GM12878 (cell line): ENCODE measurements around the gene AFF1. TPM values are rescaled to one million over a fixed set of nuclear protein-coding genes. Genes with fewer than 3 reads are reported as not detected.

ENCODE experiments used
- ATAC-seq: fragments of 200-7000 bp; cut with Tn5 transposase; 3 replicates; pipeline ENCODE4 v1.9.1; 2020; ENCODE audit warnings: mild to moderate bottlenecking, moderate library complexity
- BruUV-seq: library from RNA; stranded (reverse); fragments of 400-500 nt; replicated peaks from 2 replicates; lab custom pipeline; 2021; lab: Mats Ljungman, UMichigan
- CTCF ChIA-PET: fragments of 300-600 bp; sonication (Branson Sonifier 250); formaldehyde crosslinking; extraction: SDS; loops from one replicate; lab custom pipeline; 2021; ENCODE audit warnings: inconsistent platforms; lab: Yijun Ruan, JAX
- POLR2A ChIA-PET: fragments of 350-600 bp; formaldehyde crosslinking; extraction: SDS; loops from one replicate; lab custom pipeline; 2021; ENCODE audit warnings: inconsistent platforms; lab: Charles Lee
- RAD21 ChIA-PET: fragments of 300-600 bp; sonication (Branson Sonifier 250); formaldehyde crosslinking; loops from one replicate; lab custom pipeline; 2023; ENCODE audit warnings: antibody characterized with exemption; ENCODE audit not compliant: unreplicated experiment; lab: Charles Lee
- SMC1A ChIA-PET: fragments of 300-600 bp; sonication (Branson Sonifier 250); formaldehyde crosslinking; loops from one replicate; lab custom pipeline; 2023; ENCODE audit not compliant: unreplicated experiment, uncharacterized antibody; lab: Charles Lee
- DNase-seq: peaks from one replicate; pipeline ENCODE4 v3.0.0-alpha.2; 2011; ENCODE audit warnings: low read depth, low spot score
- FAIRE-seq: peaks from 3 replicates; lab custom pipeline; 2011; peaks lifted over from hg19 to GRCh38; lab: Jason Lieb, UNC
- H2AFZ ChIP-seq: 2 replicates; pipeline ENCODE4 v1.6.0; 2011; ENCODE audit warnings: low read depth, low read length, control low read depth; ENCODE audit not compliant: control insufficient read depth
- H3K27ac ChIP-seq: 2 replicates; pipeline ENCODE4 v1.5.1; 2011; ENCODE audit warnings: control low read depth; ENCODE audit not compliant: control insufficient read depth, insufficient read depth
- H3K27me3 ChIP-seq, 2 experiments: replicated peaks in 1 of 2; 2 replicates each; pipeline versions ENCODE4 v1.6.0 to v1.6.1; 2011; ENCODE audit warnings: low read length in 1 of 2; ENCODE audit not compliant: control insufficient read depth in 2 of 2, insufficient read depth in 2 of 2
- H3K36me3 ChIP-seq, 2 experiments: 2 replicates each; pipeline ENCODE4 v1.5.1; 2011; ENCODE audit warnings: low read length in 1 of 2; ENCODE audit not compliant: control insufficient read depth in 2 of 2, insufficient read depth in 2 of 2
- H3K4me1 ChIP-seq: 2 replicates; pipeline ENCODE4 v1.6.1; 2011; ENCODE audit warnings: mild to moderate bottlenecking, low read length, moderate library complexity, mixed read lengths; ENCODE audit not compliant: control insufficient read depth, insufficient read depth
- H3K4me2 ChIP-seq: 2 replicates; pipeline ENCODE4 v1.6.0; 2011; ENCODE audit warnings: control low read depth; ENCODE audit not compliant: control insufficient read depth, insufficient read depth
- H3K4me3 ChIP-seq: fragments of 200-600 bp; sonication (generic); 2 replicates; pipeline ENCODE4 v1.5.1; 2016
- H3K79me2 ChIP-seq: 2 replicates; pipeline ENCODE4 v1.6.0; 2011; ENCODE audit warnings: low read length; ENCODE audit not compliant: control insufficient read depth, insufficient read depth
- H3K9ac ChIP-seq: 2 replicates; pipeline ENCODE4 v1.8.0; 2011; ENCODE audit warnings: low read length, control low read depth, mixed read lengths; ENCODE audit not compliant: control insufficient read depth, insufficient read depth
- H3K9me3 ChIP-seq: replicated peaks from 3 replicates; pipeline ENCODE4 v1.5.1; 2011; ENCODE audit warnings: mild to moderate bottlenecking, low read length; ENCODE audit not compliant: control insufficient read depth, insufficient read depth
- H4K20me1 ChIP-seq: 2 replicates; pipeline ENCODE4 v1.6.0; 2011; ENCODE audit not compliant: control insufficient read depth, insufficient read depth
- ATF7 ChIP-seq: fragments of 450-650 bp; IDR thresholded peaks from 2 replicates; pipeline ENCODE4 v1.6.1; 2016; ENCODE audit warnings: low read depth, mild to moderate bottlenecking
- EP300 ChIP-seq, 2 experiments: fragments of 150-350 bp in 1 of 2; IDR thresholded peaks; 2 replicates each; pipeline ENCODE4 v1.6.1; 2011 to 2012; ENCODE audit warnings: low read depth in 2 of 2, low read length in 2 of 2, borderline replicate concordance in 1 of 2, improper control_type of control experiment in 1 of 2, inconsistent platforms in 1 of 2; ENCODE audit not compliant: control insufficient read depth in 1 of 2
- FOXM1 ChIP-seq: IDR thresholded peaks from 2 replicates; pipeline ENCODE4 v1.6.1; 2012; ENCODE audit warnings: low read depth, mild to moderate bottlenecking, inconsistent platforms, low read length, moderate library complexity
- NR2C1 ChIP-seq: fragments of 450-650 bp; IDR thresholded peaks from 2 replicates; pipeline ENCODE4 v1.6.1; 2017; ENCODE audit warnings: antibody characterized with exemption, mild to moderate bottlenecking, moderate library complexity
- NR2C2 ChIP-seq: IDR thresholded peaks from 2 replicates; pipeline ENCODE4 v1.6.1; 2011; ENCODE audit warnings: borderline replicate concordance, low read depth; ENCODE audit not compliant: control insufficient read depth, insufficient read length
- SMAD1 ChIP-seq: fragments of 450-650 bp; IDR thresholded peaks from 2 replicates; pipeline ENCODE4 v1.6.1; 2018; ENCODE audit warnings: mild to moderate bottlenecking, low read depth; ENCODE audit not compliant: partially characterized antibody
- SMAD5 ChIP-seq: IDR thresholded peaks from 2 replicates; pipeline ENCODE4 v1.6.1; 2016; ENCODE audit warnings: antibody characterized with exemption, low read depth
- ZNF217 ChIP-seq: fragments of 450-650 bp; IDR thresholded peaks from 2 replicates; pipeline ENCODE4 v1.6.1; 2017; ENCODE audit warnings: antibody characterized with exemption, mild to moderate bottlenecking
- WGBS: methylation state at CpG from one replicate; pipeline ENCODE4 v1.1.6; 2016; ENCODE audit warnings: low lambda C conversion rate; ENCODE audit not compliant: insufficient replicate concordance, insufficient coverage; ENCODE audit errors: missing lambda C conversion rate; 5-methylcytosine and 5-hydroxymethylcytosine counted together
- in situ Hi-C: fragments of 300-500 bp; cut with MboI; formaldehyde crosslinking; loops from 9 replicates; pipeline ENCODE4 v1.14.3; 2018; ENCODE audit warnings: mixed read lengths
- intact Hi-C: fragments of 100-400 bp; cut with micrococcal nuclease; formaldehyde crosslinking; loops from one replicate; pipeline ENCODE4 v1.14.2; 2022; ENCODE audit not compliant: unreplicated experiment
- polyA plus RNA-seq, 11 experiments: library from polyadenylated mRNA; depleted of rRNA in 4 of 11; unstranded in 6 of 11; stranded (reverse) in 5 of 11; fragments of >200 nt; fragmentation: Nextera tagmentation in 4 of 11; fragmentation: Illumina TruSeq in 1 of 11; extraction: Ambion mirVana in 4 of 11; extraction: Trizol in 1 of 11; gene quantifications; 1 replicate in 1 of 11; 2 replicates in 10 of 11; pipeline versions ENCODE4 v1.2.1 to v1.2.3, GENCODE V29; 2011 to 2016; ENCODE audit warnings: inconsistent platforms in 2 of 11, missing spikeins in 2 of 11, low read depth in 1 of 11
- total RNA-seq, 4 experiments: library from RNA; depleted of rRNA in 3 of 4; stranded (reverse); fragments of >200 nt in 3 of 4; fragmentation: Illumina TruSeq in 1 of 4; extraction: Trizol in 1 of 4; gene quantifications; 2 replicates each; pipeline versions ENCODE4 v1.2.1 to v1.2.3, GENCODE V29; 2013 to 2021
- TF ChIP-seq, protein P1 (sequence below): fragments of 450-650 bp; formaldehyde crosslinking; IDR thresholded peaks from 2 replicates; pipeline ENCODE4 v1.4.0; 2022; ENCODE audit warnings: mild to moderate bottlenecking, moderate library complexity
- TF ChIP-seq, protein P2 (sequence below): fragments of 450-650 bp; IDR thresholded peaks from 2 replicates; pipeline ENCODE4 v1.6.1; 2016; ENCODE audit warnings: mild to moderate bottlenecking, moderate library complexity, borderline replicate concordance

Gene AFF1
- total and polyA plus RNA-seq, 10 of the 15 experiments (the other 5 are each of a cell fraction or from before 2014, with no cell fraction given): 3.5 to 56.1 (median 21.5) TPM

DNA sequence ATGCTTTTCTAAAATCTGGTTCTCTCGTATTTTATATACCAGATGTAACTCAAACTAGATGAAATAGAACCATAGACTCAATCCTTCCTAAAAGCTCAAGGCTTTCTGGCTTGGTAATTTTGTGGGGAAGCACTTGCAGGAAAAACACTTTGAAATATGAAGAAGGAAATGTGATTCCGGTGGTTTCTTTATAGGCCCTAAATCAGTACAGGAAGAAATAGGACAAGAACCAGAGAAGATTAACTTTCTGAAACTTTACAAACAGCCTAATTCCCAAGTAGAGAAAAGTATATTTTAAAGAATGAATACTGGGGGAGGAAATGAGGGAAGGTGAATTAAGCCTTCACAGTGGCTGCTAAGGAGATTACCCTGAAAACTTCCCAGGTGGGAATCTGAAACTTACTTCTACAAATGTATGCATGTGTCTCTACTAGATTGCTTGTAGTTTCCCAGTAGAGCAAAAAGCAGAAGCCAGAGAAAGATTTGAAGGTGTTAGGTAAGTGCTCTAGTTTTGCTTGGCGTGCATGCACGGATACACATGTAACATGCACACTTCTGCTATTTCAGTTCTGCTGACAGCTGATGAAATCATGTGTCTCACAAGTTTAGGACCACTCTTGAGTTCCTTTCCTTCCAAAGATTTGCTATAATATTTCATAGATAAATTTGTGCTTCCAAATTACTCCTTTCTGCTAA lies 92.1 kb downstream of the AFF1 start:
- H4K20me1 ChIP-seq: no peaks in the 10 kb centered on the region; the same call in 1 of the 2 replicates
- H3K4me3 ChIP-seq: peak overlapping the region; percentile 8; the same call in 1 of the 2 replicates
- WGBS: 42% methylated on average over 4 of the region's 4 CpGs
- ATAC-seq (peak; percentile 92), DNase-seq (peak; percentile 91), FAIRE-seq (peak; percentile 94)
- peak overlapping the region; percentile 98 for H3K27ac ChIP-seq
- TSS peak; percentile 3 for BruUV-seq
- H3K4me2 ChIP-seq: peak overlapping the region; percentile 73
- H3K4me1 ChIP-seq: peaks cover 46% of the 10 kb centered on the region
- ChIA-PET CTCF (interaction anchor here (0.6 to 1.3 kb wide), 5 partner anchors 8 to 92 kb away, joined by 3 to 4 read pairs (median 4); partner anchors contain the start of gene AFF1), SMC1A (interaction anchor here (0.6 to 2.5 kb wide), 15 partner anchors 12 to 116 kb away, joined by 3 to 14 read pairs (median 4); no protein-coding TSS in a partner anchor), RAD21 (interaction anchor here (0.9 to 2.9 kb wide), 14 partner anchors 13 to 433 kb away, joined by 3 to 13 read pairs (median 5); partner anchors contain the start of gene PTPN13), POLR2A (interaction anchor here (0.7 to 4.3 kb wide), 5 partner anchors 13 to 91 kb away, joined by 3 to 26 read pairs (median 4); no protein-coding TSS in a partner anchor)
- peaks cover 0 to 8% of the 10 kb centered on the region in 2 experiments; a peak in 2 of 4 replicates for H3K36me3 ChIP-seq
- in situ Hi-C loops: no loop called here
- no peak overlapping the region for H2AFZ ChIP-seq
- H3K79me2 ChIP-seq: peaks cover 95% of the 10 kb centered on the region
- no peaks in the 10 kb centered on the region for H3K27me3 ChIP-seq
- H3K9me3 ChIP-seq: no peaks in the 10 kb centered on the region
- intact Hi-C loops: loop anchor here (1.0 to 2.0 kb wide), 3 partner anchors 20 to 91 kb away; no protein-coding TSS in a partner anchor
- H3K9ac ChIP-seq: peak overlapping the region; percentile 71
- TF ChIP-seq, protein P1, sequence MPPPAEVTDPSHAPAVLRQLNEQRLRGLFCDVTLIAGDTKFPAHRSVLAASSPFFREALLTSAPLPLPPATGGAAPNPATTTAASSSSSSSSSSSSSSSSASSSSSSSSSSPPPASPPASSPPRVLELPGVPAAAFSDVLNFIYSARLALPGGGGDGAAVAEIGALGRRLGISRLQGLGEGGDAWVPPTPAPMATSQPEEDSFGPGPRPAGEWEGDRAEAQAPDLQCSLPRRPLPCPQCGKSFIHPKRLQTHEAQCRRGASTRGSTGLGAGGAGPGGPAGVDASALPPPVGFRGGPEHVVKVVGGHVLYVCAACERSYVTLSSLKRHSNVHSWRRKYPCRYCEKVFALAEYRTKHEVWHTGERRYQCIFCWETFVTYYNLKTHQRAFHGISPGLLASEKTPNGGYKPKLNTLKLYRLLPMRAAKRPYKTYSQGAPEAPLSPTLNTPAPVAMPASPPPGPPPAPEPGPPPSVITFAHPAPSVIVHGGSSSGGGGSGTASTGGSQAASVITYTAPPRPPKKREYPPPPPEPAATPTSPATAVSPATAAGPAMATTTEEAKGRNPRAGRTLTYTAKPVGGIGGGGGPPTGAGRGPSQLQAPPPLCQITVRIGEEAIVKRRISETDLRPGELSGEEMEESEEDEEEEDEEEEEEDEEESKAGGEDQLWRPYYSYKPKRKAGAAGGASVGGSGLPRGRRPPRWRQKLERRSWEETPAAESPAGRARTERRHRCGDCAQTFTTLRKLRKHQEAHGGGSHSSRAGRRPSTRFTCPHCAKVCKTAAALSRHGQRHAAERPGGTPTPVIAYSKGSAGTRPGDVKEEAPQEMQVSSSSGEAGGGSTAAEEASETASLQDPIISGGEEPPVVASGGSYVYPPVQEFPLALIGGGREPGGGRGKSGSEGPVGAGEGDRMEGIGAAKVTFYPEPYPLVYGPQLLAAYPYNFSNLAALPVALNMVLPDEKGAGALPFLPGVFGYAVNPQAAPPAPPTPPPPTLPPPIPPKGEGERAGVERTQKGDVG (CRISPR knock-in tag): no peak
- TF ChIP-seq NR2C1 (no peak), SMAD1 (peak; percentile 57), ZNF217 (no peak), FOXM1 (peak; percentile 67; the same call in 1 of the 2 replicates), SMAD5 (no peak), NR2C2 (no peak), ATF7 (peak; percentile 83), EP300 (IDR thresholded peaks at IDR 0.05; ENCODE audit: borderline replicate concordance in 1 of 2, control insufficient read depth in 1 of 2, low read depth in 2 of 2, low read length in 2 of 2) (peak; percentile 68 to 73; a peak in 2 of 4 replicates)
- TF ChIP-seq, protein P2, sequence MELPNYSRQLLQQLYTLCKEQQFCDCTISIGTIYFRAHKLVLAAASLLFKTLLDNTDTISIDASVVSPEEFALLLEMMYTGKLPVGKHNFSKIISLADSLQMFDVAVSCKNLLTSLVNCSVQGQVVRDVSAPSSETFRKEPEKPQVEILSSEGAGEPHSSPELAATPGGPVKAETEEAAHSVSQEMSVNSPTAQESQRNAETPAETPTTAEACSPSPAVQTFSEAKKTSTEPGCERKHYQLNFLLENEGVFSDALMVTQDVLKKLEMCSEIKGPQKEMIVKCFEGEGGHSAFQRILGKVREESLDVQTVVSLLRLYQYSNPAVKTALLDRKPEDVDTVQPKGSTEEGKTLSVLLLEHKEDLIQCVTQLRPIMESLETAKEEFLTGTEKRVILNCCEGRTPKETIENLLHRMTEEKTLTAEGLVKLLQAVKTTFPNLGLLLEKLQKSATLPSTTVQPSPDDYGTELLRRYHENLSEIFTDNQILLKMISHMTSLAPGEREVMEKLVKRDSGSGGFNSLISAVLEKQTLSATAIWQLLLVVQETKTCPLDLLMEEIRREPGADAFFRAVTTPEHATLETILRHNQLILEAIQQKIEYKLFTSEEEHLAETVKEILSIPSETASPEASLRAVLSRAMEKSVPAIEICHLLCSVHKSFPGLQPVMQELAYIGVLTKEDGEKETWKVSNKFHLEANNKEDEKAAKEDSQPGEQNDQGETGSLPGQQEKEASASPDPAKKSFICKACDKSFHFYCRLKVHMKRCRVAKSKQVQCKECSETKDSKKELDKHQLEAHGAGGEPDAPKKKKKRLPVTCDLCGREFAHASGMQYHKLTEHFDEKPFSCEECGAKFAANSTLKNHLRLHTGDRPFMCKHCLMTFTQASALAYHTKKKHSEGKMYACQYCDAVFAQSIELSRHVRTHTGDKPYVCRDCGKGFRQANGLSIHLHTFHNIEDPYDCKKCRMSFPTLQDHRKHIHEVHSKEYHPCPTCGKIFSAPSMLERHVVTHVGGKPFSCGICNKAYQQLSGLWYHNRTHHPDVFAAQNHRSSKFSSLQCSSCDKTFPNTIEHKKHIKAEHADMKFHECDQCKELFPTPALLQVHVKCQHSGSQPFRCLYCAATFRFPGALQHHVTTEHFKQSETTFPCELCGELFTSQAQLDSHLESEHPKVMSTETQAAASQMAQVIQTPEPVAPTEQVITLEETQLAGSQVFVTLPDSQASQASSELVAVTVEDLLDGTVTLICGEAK: no peak; the same call in 1 of the 2 replicates
